Suppressor macrophage (primary cell): Measurements from ENCODE around the gene PRSS22.

Source experiments
- DNase-seq, 4 experiments: peaks; one replicate each; pipeline ENCODE4 v3.0.0-alpha.2; 2020 to 2022
- total RNA-seq, 17 experiments: gene quantifications; one replicate each; lab custom pipeline; 2026; ENCODE audit warnings: mixed read lengths in 6 of 17, inconsistent platforms in 3 of 17; lab: John Stamatoyannopoulos, UW

PRSS22 gene
- total RNA-seq, result 0 to 0.77 (median 0.07) reads per million in 17 experiments

- peak in 2 of 4 experiments; percentile 35 to 41 for DNase-seq
Observed at GRCh38 chr16:2857451-2858244, at the start of gene PRSS22. PRSS22 (minus strand) TSS chr16:2858170; CDS start chr16:2858104, 66 bp downstream.

- DNase-seq, result peak; percentile 42 to 71 (median 54)
Observed at GRCh38 chr16:2907084-2907753, 49.2 kb upstream of the PRSS22 start.

- DNase-seq, result no peak
Observed at GRCh38 chr16:2905988-2906387, 48.0 kb upstream of the PRSS22 start.

- DNase-seq, result peak; percentile 99 to 100 (median 100)
Observed at GRCh38 chr16:2905241-2905987, 47.4 kb upstream of the PRSS22 start.

- DNase-seq, result peak; percentile 8 to 39 (median 22)
Observed at GRCh38 chr16:2904922-2905240, 46.9 kb upstream of the PRSS22 start.

GRCh38 chr16:2904100-2904921, 46.3 kb upstream of the PRSS22 start:
- peak; percentile 90 to 94 (median 92) for DNase-seq

GRCh38 chr16:2902337-2903130, 44.6 kb upstream of the PRSS22 start:
- no peak for DNase-seq

- no peak for DNase-seq
Observed at GRCh38 chr16:2900526-2901075, 42.6 kb upstream of the PRSS22 start.

- DNase-seq, result no peak
Observed at GRCh38 chr16:2899564-2900072, 41.6 kb upstream of the PRSS22 start.

- DNase-seq, result no peak
Observed at GRCh38 chr16:2898831-2899563, 41.0 kb upstream of the PRSS22 start.

- DNase-seq, result no peak
Observed at GRCh38 chr16:2897110-2897509, 39.1 kb upstream of the PRSS22 start.

- no peak for DNase-seq
Observed at GRCh38 chr16:2896480-2897010, 38.6 kb upstream of the PRSS22 start.

GRCh38 chr16:2895813-2896212, 37.8 kb upstream of the PRSS22 start:
- no peak for DNase-seq

GRCh38 chr16:2894231-2894630, 36.3 kb upstream of the PRSS22 start:
- DNase-seq, result no peak

GRCh38 chr16:2884041-2884451, 26.1 kb upstream of the PRSS22 start:
- no peak for DNase-seq

- peak in 2 of 4 experiments; percentile 30 to 44 for DNase-seq
Observed at GRCh38 chr16:2883458-2883908, 25.5 kb upstream of the PRSS22 start.

GRCh38 chr16:2882650-2883457, 24.9 kb upstream of the PRSS22 start, which contains the start of gene FLYWCH2:
FLYWCH2 (plus strand) TSS chr16:2883215; CDS start chr16:2896450, 13,235 bp downstream.
- peak; percentile 98 to 99 (median 99) for DNase-seq

GRCh38 chr16:2881783-2882649, 24.0 kb upstream of the PRSS22 start:
- DNase-seq, result peak; percentile 29 to 67 (median 46)
